Measurements from ENCODE around the gene EMX2.

DNA sequence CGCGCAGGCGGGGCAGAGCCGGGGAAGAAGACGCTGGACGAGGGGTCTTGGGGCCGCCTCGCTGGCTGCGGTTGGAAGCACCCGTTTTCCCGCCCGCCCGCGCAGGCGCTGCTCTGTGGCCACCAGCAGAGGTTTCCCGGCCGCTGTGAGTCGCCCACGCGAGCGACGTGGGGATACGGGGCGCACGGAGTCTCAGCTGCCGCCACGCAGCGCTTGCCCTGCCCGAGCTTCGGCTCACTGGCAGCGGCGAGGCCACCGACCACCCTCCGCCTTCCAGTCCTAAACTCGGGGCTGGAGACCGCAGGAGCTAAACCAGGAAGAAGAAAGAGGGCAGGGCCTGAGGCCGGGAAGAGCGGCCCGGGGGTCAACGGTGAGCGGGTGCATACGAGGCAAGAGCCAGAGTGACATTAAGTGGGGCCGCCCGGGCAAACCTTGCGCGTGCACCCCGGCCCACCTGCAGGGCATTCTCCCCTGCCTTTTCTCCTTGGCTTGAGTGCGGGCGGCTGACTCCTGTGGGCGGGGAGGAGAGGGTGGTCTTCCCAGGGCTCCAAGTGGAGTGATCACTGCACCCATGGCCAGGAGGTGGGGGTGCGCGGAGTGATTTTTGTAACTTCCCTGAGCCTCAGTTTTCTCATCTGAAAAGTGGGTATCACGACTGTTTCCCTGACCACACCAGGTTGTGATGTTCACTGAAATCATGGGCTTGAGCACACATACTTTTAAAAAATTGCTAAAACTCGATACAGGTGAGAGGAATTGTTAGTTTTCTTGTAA lies 7.1 kb upstream of the EMX2 start:
- TF ChIP-seq POLR2AphosphoS5 (IDR thresholded peaks at IDR 0.05; ENCODE audit: insufficient read depth in 1 of 2, low read depth in 1 of 2) (no peak), POLR2A (IDR thresholded peaks at IDR 0.05) (no peak)
- TF ChIP-seq, protein P1, sequence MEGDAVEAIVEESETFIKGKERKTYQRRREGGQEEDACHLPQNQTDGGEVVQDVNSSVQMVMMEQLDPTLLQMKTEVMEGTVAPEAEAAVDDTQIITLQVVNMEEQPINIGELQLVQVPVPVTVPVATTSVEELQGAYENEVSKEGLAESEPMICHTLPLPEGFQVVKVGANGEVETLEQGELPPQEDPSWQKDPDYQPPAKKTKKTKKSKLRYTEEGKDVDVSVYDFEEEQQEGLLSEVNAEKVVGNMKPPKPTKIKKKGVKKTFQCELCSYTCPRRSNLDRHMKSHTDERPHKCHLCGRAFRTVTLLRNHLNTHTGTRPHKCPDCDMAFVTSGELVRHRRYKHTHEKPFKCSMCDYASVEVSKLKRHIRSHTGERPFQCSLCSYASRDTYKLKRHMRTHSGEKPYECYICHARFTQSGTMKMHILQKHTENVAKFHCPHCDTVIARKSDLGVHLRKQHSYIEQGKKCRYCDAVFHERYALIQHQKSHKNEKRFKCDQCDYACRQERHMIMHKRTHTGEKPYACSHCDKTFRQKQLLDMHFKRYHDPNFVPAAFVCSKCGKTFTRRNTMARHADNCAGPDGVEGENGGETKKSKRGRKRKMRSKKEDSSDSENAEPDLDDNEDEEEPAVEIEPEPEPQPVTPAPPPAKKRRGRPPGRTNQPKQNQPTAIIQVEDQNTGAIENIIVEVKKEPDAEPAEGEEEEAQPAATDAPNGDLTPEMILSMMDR (IDR thresholded peaks at IDR 0.05) = no peak

Data from vagina (tissue), 2 donors.